Lower lobe of right lung (tissue), 2 donors: ENCODE results near the gene KIAA1217. TPM values are rescaled to one million over a fixed set of nuclear protein-coding genes. Genes with fewer than 3 reads are reported as not detected.
A peak's percentile ranks its signal among the peaks of the same experiment; 100 is the strongest.

ENCODE experiments used
- ATAC-seq, 2 donors: fragments of 200-7000 bp; cut with Tn5 transposase; one replicate each; pipeline ENCODE4 v1.9.1; 2020 to 2022; ENCODE audit warnings: mild to moderate bottlenecking in 2 of 2, moderate library complexity in 2 of 2
- DNase-seq: peaks from one replicate; pipeline ENCODE4 v3.0.0-alpha.2; 2020
- H3K27ac ChIP-seq: fragments of 200-600 bp; one replicate; pipeline ENCODE4 v1.8.0; 2022
- H3K27me3 ChIP-seq: fragments of 200-600 bp; one replicate; pipeline ENCODE4 v1.8.0; 2022; ENCODE audit warnings: low read depth
- H3K36me3 ChIP-seq: fragments of 200-600 bp; one replicate; pipeline ENCODE4 v1.8.0; 2022; ENCODE audit warnings: mild to moderate bottlenecking
- H3K4me1 ChIP-seq: fragments of 200-600 bp; one replicate; pipeline ENCODE4 v1.8.0; 2022
- H3K4me3 ChIP-seq: fragments of 200-600 bp; one replicate; pipeline ENCODE4 v1.8.0; 2022; ENCODE audit warnings: mild to moderate bottlenecking
- H3K9me3 ChIP-seq: fragments of 200-600 bp; one replicate; pipeline ENCODE4 v1.8.0; 2022
- CTCF ChIP-seq: fragments of 200-600 bp; IDR thresholded peaks from one replicate; pipeline ENCODE4 v1.8.0; 2022; ENCODE audit warnings: antibody characterized with exemption, mild to moderate bottlenecking
- intact Hi-C: fragments of 100-400 bp; cut with DNase I; formaldehyde crosslinking; loops from one replicate; pipeline ENCODE4 v1.11.0; 2022
- total RNA-seq: library from RNA; stranded (reverse); fragmentation: NEBNext Ultra II Directional; extraction: Animal tissue kit (Norgen Biotek cat#: 25700); gene quantifications from one replicate; pipeline ENCODE4 v1.2.1, GENCODE V29; 2021
- donor health status: DM: no; HTN: yes; CAD: no; lungs with severe emphysema.

The KIAA1217 gene
- total RNA-seq, 1 donor from 2014 or later = 37.2 TPM

- Histone ChIP-seq H3K4me3 (no peak overlapping the region), H3K4me1 (peaks cover 15% of the 10 kb centered on the region), H3K9me3 (no peaks in the 10 kb centered on the region), H3K27me3 (no peaks in the 10 kb centered on the region), H3K27ac (peak overlapping the region; percentile 60), H3K36me3 (no peaks in the 10 kb centered on the region)
- TF ChIP-seq CTCF = no peak
- peak; percentile 56 to 66 for ATAC-seq
- DNase-seq = no peak
- intact Hi-C loops = no loop called here
These were observed 207.3 kb downstream of the KIAA1217 start for GRCh38 chr10:24416248-24416647.

- ATAC-seq (no peak), DNase-seq (no peak)
- TF ChIP-seq CTCF = no peak
- Histone ChIP-seq H3K9me3 (no peaks in the 10 kb centered on the region), H3K27ac (no peak overlapping the region), H3K36me3 (no peaks in the 10 kb centered on the region), H3K4me1 (peaks cover 15% of the 10 kb centered on the region), H3K4me3 (no peak overlapping the region), H3K27me3 (no peaks in the 10 kb centered on the region)
- intact Hi-C loops = no loop called here
These were observed 208.1 kb downstream of the KIAA1217 start for GRCh38 chr10:24417053-24417452.

GRCh38 chr10:24418532-24418931, 209.6 kb downstream of the KIAA1217 start:
- intact Hi-C loops = no loop called here

GRCh38 chr10:24419066-24419465, 210.1 kb downstream of the KIAA1217 start:
- ATAC-seq (no peak), DNase-seq (no peak)
- Histone ChIP-seq H3K27me3 (no peaks in the 10 kb centered on the region), H3K27ac (no peak overlapping the region), H3K4me1 (peaks cover 15% of the 10 kb centered on the region), H3K36me3 (no peaks in the 10 kb centered on the region), H3K4me3 (no peak overlapping the region), H3K9me3 (no peaks in the 10 kb centered on the region)
- no peak for TF ChIP-seq CTCF
- intact Hi-C loops = no loop called here

More at GRCh38 chr10:24418532-24418931, 209.6 kb downstream of the KIAA1217 start:
- H3K27ac ChIP-seq = no peak overlapping the region
- H3K4me3 ChIP-seq = no peak overlapping the region
- no peaks in the 10 kb centered on the region for H3K36me3 ChIP-seq
- H3K9me3 ChIP-seq = no peaks in the 10 kb centered on the region
- ATAC-seq (no peak), DNase-seq (no peak)
- peaks cover 15% of the 10 kb centered on the region for H3K4me1 ChIP-seq
- no peaks in the 10 kb centered on the region for H3K27me3 ChIP-seq
- TF ChIP-seq CTCF = no peak

- H3K9me3 ChIP-seq = no peaks in the 10 kb centered on the region
- no peaks in the 10 kb centered on the region for H3K27me3 ChIP-seq
- ATAC-seq (no peak), DNase-seq (no peak)
- intact Hi-C loops = no loop called here
- H3K4me3 ChIP-seq = no peak overlapping the region
- no peak for TF ChIP-seq CTCF
- no peaks in the 10 kb centered on the region for H3K4me1 ChIP-seq
- H3K27ac ChIP-seq = no peak overlapping the region
- no peaks in the 10 kb centered on the region for H3K36me3 ChIP-seq
These were observed 216.2 kb downstream of the KIAA1217 start for GRCh38 chr10:24425151-24425550.
